ENCODE measurements around the gene ZNF770. TPM values are rescaled to one million over a fixed set of nuclear protein-coding genes. Genes with fewer than 3 reads are reported as not detected.

Gene ZNF770
- total RNA-seq, 1 donor from 2014 or later, result 29.7 TPM

- DNase-seq (no peak), ATAC-seq (no peak)
- H3K36me3 ChIP-seq, result peaks cover 23% of the 10 kb centered on the region
- peaks cover 35% of the 10 kb centered on the region for H3K4me1 ChIP-seq
- H3K4me3 ChIP-seq, result peak overlapping the region; percentile 98
- intact Hi-C loops (cut with DNase I), result no loop called here
- no peak for TF ChIP-seq CTCF (IDR thresholded peaks at IDR 0.05)
- H3K27me3 ChIP-seq (ENCODE audit: low read depth), result no peaks in the 10 kb centered on the region
- H3K27ac ChIP-seq, result peak overlapping the region; percentile 99
- no peaks in the 10 kb centered on the region for H3K9me3 ChIP-seq
Measured at GRCh38 chr15:34986771-34987480, 1.2 kb downstream of the ZNF770 start.

- Histone ChIP-seq H3K9me3 (no peaks in the 10 kb centered on the region), H3K4me3 (peak overlapping the region; percentile 98), H3K36me3 (peaks cover 29% of the 10 kb centered on the region), H3K27ac (no peak overlapping the region), H3K27me3 (ENCODE audit: low read depth) (no peaks in the 10 kb centered on the region), H3K4me1 (peaks cover 35% of the 10 kb centered on the region)
- no peak for DNase-seq
- ATAC-seq, result no peak
- TF ChIP-seq CTCF (IDR thresholded peaks at IDR 0.05), result no peak
- intact Hi-C loops (cut with DNase I), result no loop called here
Measured at GRCh38 chr15:34986326-34986725, 1.8 kb downstream of the ZNF770 start.

- intact Hi-C loops (cut with DNase I), result no loop called here
- Histone ChIP-seq H3K36me3 (peaks cover 33% of the 10 kb centered on the region), H3K27me3 (ENCODE audit: low read depth) (no peaks in the 10 kb centered on the region), H3K4me3 (no peak overlapping the region), H3K4me1 (peaks cover 35% of the 10 kb centered on the region), H3K9me3 (no peaks in the 10 kb centered on the region), H3K27ac (peak overlapping the region; percentile 15)
- TF ChIP-seq CTCF (IDR thresholded peaks at IDR 0.05), result no peak
- ATAC-seq, result no peak
- DNase-seq, result peak; percentile 58
Measured at GRCh38 chr15:34984889-34985630, 3.0 kb downstream of the ZNF770 start.

- H3K9me3 ChIP-seq, result no peaks in the 10 kb centered on the region
- TF ChIP-seq CTCF (IDR thresholded peaks at IDR 0.05), result no peak
- intact Hi-C loops (cut with DNase I), result no loop called here
- DNase-seq (no peak), ATAC-seq (no peak)
- peaks cover 8% of the 10 kb centered on the region for H3K36me3 ChIP-seq
- H3K27ac ChIP-seq, result no peak overlapping the region
- no peak overlapping the region for H3K4me3 ChIP-seq
- no peaks in the 10 kb centered on the region for H3K4me1 ChIP-seq
- no peaks in the 10 kb centered on the region for H3K27me3 ChIP-seq (ENCODE audit: low read depth)
Measured at GRCh38 chr15:34976743-34977142, 11.3 kb downstream of the ZNF770 start.

- intact Hi-C loops (cut with DNase I), result no loop called here
- ATAC-seq (no peak), DNase-seq (no peak)
- no peaks in the 10 kb centered on the region for H3K27me3 ChIP-seq (ENCODE audit: low read depth)
- no peak overlapping the region for H3K27ac ChIP-seq
- H3K9me3 ChIP-seq, result no peaks in the 10 kb centered on the region
- H3K4me1 ChIP-seq, result no peaks in the 10 kb centered on the region
- no peak for TF ChIP-seq CTCF (IDR thresholded peaks at IDR 0.05)
- H3K36me3 ChIP-seq, result peaks cover 1% of the 10 kb centered on the region
- no peak overlapping the region for H3K4me3 ChIP-seq
Measured at GRCh38 chr15:34976073-34976472, 12.0 kb downstream of the ZNF770 start.
